Activated CD4-positive, alpha-beta T cell treated with anti-CD3 and anti-CD28 coated beads, Interleukin-2, amount 10 ng/mL, durations not matched to agents 7 days and 5 days (primary cell): ENCODE data around the gene FES. TPM values are rescaled to one million over a fixed set of nuclear protein-coding genes. Genes with fewer than 3 reads are reported as not detected.
"Not testable (repeated sequence)": the region's sequence is repeated elsewhere in the genome, so short reads cannot be mapped to it uniquely, and the experiment has no call there.

Source experiments
- CTCF ChIA-PET: fragments of 350-600 bp; sonication (Branson Sonifier 250); formaldehyde crosslinking; loops from one replicate; lab custom pipeline; 2021; ENCODE audit warnings: antibody characterized with exemption; lab: Charles Lee
- POLR2A ChIA-PET: fragments of 350-600 bp; sonication (Branson Sonifier 250); formaldehyde crosslinking; loops from one replicate; lab custom pipeline; 2021; ENCODE audit warnings: antibody characterized with exemption; lab: Charles Lee
- DNase-seq: peaks from one replicate; pipeline ENCODE4 v3.0.0-alpha.2; 2020
- H3K27ac Mint-ChIP-seq: one replicate; pipeline ENCODE4 v1.8.0; 2021; ENCODE audit warnings: mild to moderate bottlenecking, moderate library complexity, mixed read lengths
- H3K27me3 Mint-ChIP-seq: one replicate; pipeline ENCODE4 v1.8.0; 2021; ENCODE audit warnings: mixed read lengths
- H3K36me3 Mint-ChIP-seq: one replicate; pipeline ENCODE4 v1.8.0; 2021; ENCODE audit warnings: low read depth, mixed read lengths
- H3K4me1 Mint-ChIP-seq: one replicate; pipeline ENCODE4 v1.8.0; 2021; ENCODE audit warnings: mixed read lengths
- H3K4me3 Mint-ChIP-seq: one replicate; pipeline ENCODE4 v1.8.0; 2021; ENCODE audit warnings: mild to moderate bottlenecking, moderate library complexity, mixed read lengths
- H3K9me3 Mint-ChIP-seq: one replicate; pipeline ENCODE4 v1.8.0; 2021; ENCODE audit warnings: mixed read lengths
- total RNA-seq, 2 experiments: library from RNA; stranded (reverse); gene quantifications; one replicate each; pipeline ENCODE4 v1.2.3, GENCODE V29; 2021

FES gene
- total RNA-seq, 2 experiments from 2014 or later: 8.6 to 10.7 TPM

DNA sequence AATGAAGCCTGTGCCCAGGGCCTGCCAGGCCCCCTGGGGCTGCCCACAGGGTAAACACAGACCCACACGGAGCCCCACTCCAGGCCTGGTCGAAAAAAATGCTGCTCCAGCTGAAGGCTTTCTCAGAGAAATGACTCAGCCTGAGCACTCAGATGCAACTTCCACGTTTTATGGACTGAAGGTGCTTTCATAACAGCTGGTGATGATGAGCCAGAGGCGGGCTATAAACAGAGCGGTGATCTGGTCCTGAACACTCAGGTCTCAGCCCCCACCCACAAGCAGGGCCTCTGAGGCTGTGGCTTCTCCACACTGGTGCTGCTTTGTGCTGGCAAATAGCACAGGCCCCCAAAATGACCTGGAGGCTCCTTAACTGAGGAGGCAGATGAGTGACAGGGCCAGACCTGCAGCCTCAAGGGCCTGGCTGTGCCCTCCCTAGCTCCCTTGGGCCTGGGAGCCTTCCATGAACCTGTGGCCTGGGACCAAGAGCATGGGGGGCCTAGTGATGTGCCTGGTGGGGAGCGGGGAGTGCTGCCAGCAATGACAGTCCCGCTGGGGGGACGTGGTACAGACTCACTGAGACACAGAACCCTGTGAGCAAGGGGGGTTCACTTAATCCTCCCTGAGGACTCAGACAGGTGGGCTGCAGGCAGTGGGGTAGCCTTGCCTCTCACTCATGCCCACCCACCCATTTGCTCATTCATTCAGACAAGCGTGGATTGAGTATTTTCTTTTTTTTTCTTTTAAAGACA is 38.9 kb upstream of the FES start:
- POLR2A ChIA-PET: interaction anchor here (0.6 to 0.7 kb wide), 2 partner anchors 31 to 114 kb away, joined by 3 to 7 read pairs; no protein-coding TSS in a partner anchor
- Mint-ChIP-seq H3K9me3 (no peaks in the 10 kb centered on the region), H3K36me3 (peaks cover 28% of the 10 kb centered on the region), H3K4me3 (no peak overlapping the region), H3K27ac (peak overlapping the region; percentile 66), H3K4me1 (peaks cover 49% of the 10 kb centered on the region), H3K27me3 (no peaks in the 10 kb centered on the region)
- CTCF ChIA-PET: interaction anchor here (0.7 to 2.6 kb wide), 12 partner anchors 9 to 89 kb away, joined by 3 to 11 read pairs (median 4); partner anchors contain the start of gene FURIN
- DNase-seq: peak; percentile 36

- POLR2A ChIA-PET: interaction anchor here (0.6 kb wide), 1 partner anchor 16 kb away, joined by 3 read pairs; no protein-coding TSS in a partner anchor
- H3K36me3 Mint-ChIP-seq: peaks cover 31% of the 10 kb centered on the region
- not testable (repeated sequence) for H3K9me3 Mint-ChIP-seq, H3K27me3 Mint-ChIP-seq, H3K27ac Mint-ChIP-seq, DNase-seq, H3K4me3 Mint-ChIP-seq
- peaks cover 65% of the 10 kb centered on the region for H3K4me1 Mint-ChIP-seq
- CTCF ChIA-PET: interaction anchor here (0.9 to 3.5 kb wide), 4 partner anchors 10 to 84 kb away, joined by 3 to 30 read pairs (median 6); partner anchors contain the start of gene HDDC3
Observed at GRCh38 chr15:90849424-90849823, 34.9 kb upstream of the FES start.

DNA sequence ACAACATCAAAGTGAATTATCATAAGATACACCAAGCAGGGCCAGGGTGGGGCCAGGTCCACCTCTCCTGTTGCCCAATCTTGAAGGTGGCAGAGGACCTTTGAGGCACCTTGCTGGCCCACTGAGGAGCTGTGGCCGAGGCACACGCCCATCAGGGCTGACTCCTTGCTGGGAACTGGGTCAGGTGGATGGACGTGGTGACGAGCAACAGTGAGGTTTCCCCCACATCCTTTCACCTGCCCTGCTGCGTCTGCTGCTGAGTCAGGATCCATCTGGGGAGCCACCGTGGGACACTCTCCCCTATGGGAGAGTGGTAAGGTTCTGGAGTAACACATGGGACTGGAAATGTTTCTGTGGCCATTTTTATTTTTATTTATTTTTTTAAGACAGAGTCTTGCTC is 33.2 kb upstream of the FES start:
- Mint-ChIP-seq H3K36me3 (peaks cover 36% of the 10 kb centered on the region), H3K9me3 (peaks cover 8% of the 10 kb centered on the region), H3K27ac (peak overlapping the region; percentile 92), H3K27me3 (no peaks in the 10 kb centered on the region), H3K4me3 (peak overlapping the region; percentile 54), H3K4me1 (peaks cover 70% of the 10 kb centered on the region)
- CTCF ChIA-PET: interaction anchor here (1.0 to 3.5 kb wide), 6 partner anchors 9 to 134 kb away, joined by 3 to 30 read pairs (median 6); partner anchors contain the start of genes BLM and HDDC3
- peak; percentile 39 for DNase-seq
- POLR2A ChIA-PET: interaction anchor here (0.7 kb wide), 1 partner anchor 33 kb away, joined by 3 read pairs; no protein-coding TSS in a partner anchor

DNA sequence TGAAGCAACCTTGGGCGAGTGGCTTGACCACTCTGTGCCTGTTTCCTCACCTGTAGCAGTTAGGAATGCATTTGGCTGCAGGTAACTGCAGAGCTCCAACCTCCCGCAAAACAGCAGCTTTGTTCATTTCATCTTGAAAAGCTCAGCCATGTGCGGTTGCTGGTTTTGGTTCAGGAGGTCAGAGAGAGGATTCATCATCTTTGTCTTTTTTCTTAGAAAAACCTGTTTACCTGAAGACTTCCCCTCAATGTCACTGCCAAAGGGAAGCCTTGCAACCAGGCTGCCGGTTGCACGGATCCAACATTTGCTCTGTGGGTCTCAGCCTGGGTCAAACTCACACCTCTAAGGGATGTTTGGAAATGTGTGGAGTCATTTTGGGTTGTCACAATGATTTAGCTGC is 32.4 kb upstream of the FES start:
- Mint-ChIP-seq H3K9me3 (peaks cover 8% of the 10 kb centered on the region), H3K4me1 (peaks cover 74% of the 10 kb centered on the region), H3K27ac (peak overlapping the region; percentile 92), H3K27me3 (no peaks in the 10 kb centered on the region), H3K36me3 (peaks cover 36% of the 10 kb centered on the region), H3K4me3 (peak overlapping the region; percentile 54)
- ChIA-PET POLR2A (interaction anchor here (0.7 to 1.1 kb wide), 2 partner anchors 22 to 81 kb away, joined by 3 to 4 read pairs; no protein-coding TSS in a partner anchor), CTCF (interaction anchor here (0.6 to 2.3 kb wide), 11 partner anchors 8 to 135 kb away, joined by 3 to 6 read pairs (median 3); partner anchors contain the start of gene BLM)
- peak; percentile 62 for DNase-seq

GRCh38 chr15:90855139-90855538 is 29.2 kb upstream of the FES start:
- H3K4me1 Mint-ChIP-seq: peaks cover 89% of the 10 kb centered on the region
- H3K36me3 Mint-ChIP-seq: peaks cover 25% of the 10 kb centered on the region
- CTCF ChIA-PET: interaction anchor here (0.7 to 2.7 kb wide), 4 partner anchors 9 to 207 kb away, joined by 3 to 8 read pairs (median 6); no protein-coding TSS in a partner anchor
- DNase-seq: no peak
- POLR2A ChIA-PET: no interaction called here
- peak overlapping the region; percentile 91 for H3K27ac Mint-ChIP-seq
- H3K9me3 Mint-ChIP-seq: peaks cover 8% of the 10 kb centered on the region
- H3K27me3 Mint-ChIP-seq: no peaks in the 10 kb centered on the region
- H3K4me3 Mint-ChIP-seq: no peak overlapping the region

DNA sequence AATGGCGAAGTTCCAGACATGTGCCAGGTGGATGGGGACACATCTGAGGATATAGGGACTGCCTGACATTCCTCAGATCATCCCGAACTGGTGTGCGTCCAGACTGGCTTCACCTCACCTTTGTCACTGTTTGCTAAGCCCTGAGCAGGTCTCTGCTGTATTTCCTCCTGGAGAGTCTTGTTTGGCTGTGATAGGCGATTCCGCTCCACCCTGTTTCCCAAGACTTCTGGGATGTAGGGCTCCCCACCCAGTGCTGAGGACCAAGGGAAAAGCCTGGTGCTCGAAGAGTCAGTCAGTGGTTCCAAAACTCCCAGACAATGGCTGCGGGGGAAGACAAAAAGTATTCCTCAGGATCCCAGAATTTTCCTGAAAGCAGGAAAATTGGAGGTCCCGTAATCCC is 27.0 kb upstream of the FES start:
- Mint-ChIP-seq H3K27ac (peak overlapping the region; percentile 84), H3K4me3 (no peak overlapping the region), H3K27me3 (no peaks in the 10 kb centered on the region), H3K4me1 (peaks cover 77% of the 10 kb centered on the region), H3K9me3 (peaks cover 2% of the 10 kb centered on the region), H3K36me3 (peaks cover 13% of the 10 kb centered on the region)
- no peak for DNase-seq
- POLR2A ChIA-PET: no interaction called here
- CTCF ChIA-PET: interaction anchor here (1.0 to 2.2 kb wide), 3 partner anchors 10 to 42 kb away, joined by 3 to 9 read pairs (median 3); partner anchors contain the start of gene FURIN

GRCh38 chr15:90857883-90858443 is 26.3 kb upstream of the FES start:
- Mint-ChIP-seq H3K27me3 (no peaks in the 10 kb centered on the region), H3K27ac (peak overlapping the region; percentile 84), H3K4me3 (no peak overlapping the region), H3K4me1 (peaks cover 76% of the 10 kb centered on the region), H3K9me3 (peaks cover 1% of the 10 kb centered on the region), H3K36me3 (peaks cover 7% of the 10 kb centered on the region)
- CTCF ChIA-PET: interaction anchor here (0.8 to 2.2 kb wide), 6 partner anchors 10 to 43 kb away, joined by 3 to 9 read pairs (median 4); partner anchors contain the start of gene FURIN
- DNase-seq: no peak
- POLR2A ChIA-PET: no interaction called here

GRCh38 chr15:90859234-90860131 is 24.8 kb upstream of the FES start:
- Mint-ChIP-seq H3K4me3 (no peak overlapping the region), H3K27me3 (no peaks in the 10 kb centered on the region), H3K27ac (peak overlapping the region; percentile 55), H3K4me1 (peaks cover 71% of the 10 kb centered on the region), H3K9me3 (no peaks in the 10 kb centered on the region), H3K36me3 (peaks cover 3% of the 10 kb centered on the region)
- no peak for DNase-seq
- ChIA-PET POLR2A (no interaction called here), CTCF (interaction anchor here (0.6 to 2.2 kb wide), 9 partner anchors 8 to 1904 kb away, joined by 3 to 9 read pairs (median 4); partner anchors contain the start of gene FURIN)

DNA sequence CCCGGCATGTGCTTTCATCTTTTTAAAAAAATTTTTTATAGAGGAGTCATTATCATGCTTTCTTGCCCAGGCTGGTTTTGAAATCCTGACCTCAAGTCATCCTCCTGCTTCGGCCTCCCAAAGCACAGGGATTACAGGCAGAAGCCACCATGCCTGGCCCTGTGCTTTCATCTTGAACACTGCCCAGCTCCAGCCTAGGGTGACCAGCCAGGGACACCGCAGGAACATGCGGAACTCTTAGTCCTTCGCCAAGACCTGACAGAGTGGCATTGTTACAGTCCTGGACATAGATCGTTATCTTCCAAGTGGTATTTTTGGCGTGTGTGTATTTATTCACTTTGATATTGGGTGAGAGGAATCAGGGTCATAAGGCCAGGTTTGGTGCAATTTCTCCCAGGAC is 23.9 kb upstream of the FES start:
- no peaks in the 10 kb centered on the region for H3K36me3 Mint-ChIP-seq
- DNase-seq: no peak
- no peaks in the 10 kb centered on the region for H3K9me3 Mint-ChIP-seq
- CTCF ChIA-PET: interaction anchor here (0.8 to 2.2 kb wide), 4 partner anchors 8 to 34 kb away, joined by 4 to 5 read pairs (median 4); partner anchors contain the start of gene FURIN
- POLR2A ChIA-PET: no interaction called here
- no peak overlapping the region for H3K27ac Mint-ChIP-seq
- H3K4me1 Mint-ChIP-seq: peaks cover 61% of the 10 kb centered on the region
- H3K27me3 Mint-ChIP-seq: no peaks in the 10 kb centered on the region
- H3K4me3 Mint-ChIP-seq: no peak overlapping the region

- no peaks in the 10 kb centered on the region for H3K9me3 Mint-ChIP-seq
- CTCF ChIA-PET: no interaction called here
- no peak overlapping the region for H3K4me3 Mint-ChIP-seq
- DNase-seq: no peak
- no peaks in the 10 kb centered on the region for H3K27me3 Mint-ChIP-seq
- H3K36me3 Mint-ChIP-seq: no peaks in the 10 kb centered on the region
- no peak overlapping the region for H3K27ac Mint-ChIP-seq
- POLR2A ChIA-PET: no interaction called here
- H3K4me1 Mint-ChIP-seq: peaks cover 58% of the 10 kb centered on the region
Observed at GRCh38 chr15:90860942-90861675, 23.2 kb upstream of the FES start.

GRCh38 chr15:90862487-90862886 is 21.8 kb upstream of the FES start:
- no peak overlapping the region for H3K27ac Mint-ChIP-seq
- DNase-seq: no peak
- ChIA-PET CTCF (no interaction called here), POLR2A (no interaction called here)
- no peaks in the 10 kb centered on the region for H3K36me3 Mint-ChIP-seq
- H3K9me3 Mint-ChIP-seq: no peaks in the 10 kb centered on the region
- H3K4me3 Mint-ChIP-seq: no peak overlapping the region
- H3K27me3 Mint-ChIP-seq: no peaks in the 10 kb centered on the region
- peaks cover 54% of the 10 kb centered on the region for H3K4me1 Mint-ChIP-seq
